Measurements from ENCODE around the gene HEY2. TPM values are rescaled to one million over a fixed set of nuclear protein-coding genes. Genes with fewer than 3 reads are reported as not detected.

The HEY2 gene
- total RNA-seq, 1 experiment from 2014 or later, result not detected

GRCh38 chr6:125743604-125744003, 5.8 kb upstream of the HEY2 start:
- no peak for DNase-seq (ENCODE audit: low read depth)

- DNase-seq (ENCODE audit: low read depth), result no peak
These were observed 4.0 kb upstream of the HEY2 start for GRCh38 chr6:125745281-125746018.

- DNase-seq (ENCODE audit: low read depth), result no peak
These were observed 3.4 kb upstream of the HEY2 start for GRCh38 chr6:125746019-125746414.

GRCh38 chr6:125746731-125747588, 2.5 kb upstream of the HEY2 start:
- peak; percentile 41 for DNase-seq (ENCODE audit: low read depth)

GRCh38 chr6:125747589-125748405, 1.6 kb upstream of the HEY2 start:
- DNase-seq (ENCODE audit: low read depth), result no peak

- DNase-seq (ENCODE audit: low read depth), result no peak
These were observed 843 bp upstream of the HEY2 start for GRCh38 chr6:125748406-125749172.

- DNase-seq (ENCODE audit: low read depth), result no peak
These were observed 646 bp downstream of the HEY2 start for GRCh38 chr6:125749865-125750691.

- no peak for DNase-seq (ENCODE audit: low read depth)
These were observed 1.4 kb downstream of the HEY2 start for GRCh38 chr6:125750692-125751333.

GRCh38 chr6:125751334-125751916, 2.0 kb downstream of the HEY2 start:
- no peak for DNase-seq (ENCODE audit: low read depth)

GRCh38 chr6:125752773-125753172, 3.3 kb downstream of the HEY2 start:
- DNase-seq (ENCODE audit: low read depth), result no peak

GRCh38 chr6:125753218-125753936, 3.9 kb downstream of the HEY2 start:
- DNase-seq (ENCODE audit: low read depth), result peak; percentile 21

- no peak for DNase-seq (ENCODE audit: low read depth)
These were observed 4.5 kb downstream of the HEY2 start for GRCh38 chr6:125753937-125754259.

GRCh38 chr6:125754566-125754965, 5.1 kb downstream of the HEY2 start:
- no peak for DNase-seq (ENCODE audit: low read depth)

GRCh38 chr6:125759184-125759902, 9.9 kb downstream of the HEY2 start:
- DNase-seq (ENCODE audit: low read depth), result no peak

GRCh38 chr6:125759959-125760457, 10.6 kb downstream of the HEY2 start:
- no peak for DNase-seq (ENCODE audit: low read depth)

GRCh38 chr6:125764121-125764671, 14.8 kb downstream of the HEY2 start:
- DNase-seq (ENCODE audit: low read depth), result no peak

GRCh38 chr6:125765944-125766343, 16.5 kb downstream of the HEY2 start:
- DNase-seq (ENCODE audit: low read depth), result no peak

GRCh38 chr6:125766641-125767040, 17.2 kb downstream of the HEY2 start:
- DNase-seq (ENCODE audit: low read depth), result no peak
